Suppressor macrophage treated with lipopolysaccharide for 1 hour (primary cell): ENCODE results near the gene CNOT8.
"Not testable (repeated sequence)": the region's sequence is repeated elsewhere in the genome, so short reads cannot be mapped to it uniquely, and the experiment has no call there.

Source experiments
- DNase-seq, 3 donors: peaks; one replicate each; pipeline ENCODE4 v3.0.0-alpha.2; 2020 to 2022

Gene CNOT8

DNA sequence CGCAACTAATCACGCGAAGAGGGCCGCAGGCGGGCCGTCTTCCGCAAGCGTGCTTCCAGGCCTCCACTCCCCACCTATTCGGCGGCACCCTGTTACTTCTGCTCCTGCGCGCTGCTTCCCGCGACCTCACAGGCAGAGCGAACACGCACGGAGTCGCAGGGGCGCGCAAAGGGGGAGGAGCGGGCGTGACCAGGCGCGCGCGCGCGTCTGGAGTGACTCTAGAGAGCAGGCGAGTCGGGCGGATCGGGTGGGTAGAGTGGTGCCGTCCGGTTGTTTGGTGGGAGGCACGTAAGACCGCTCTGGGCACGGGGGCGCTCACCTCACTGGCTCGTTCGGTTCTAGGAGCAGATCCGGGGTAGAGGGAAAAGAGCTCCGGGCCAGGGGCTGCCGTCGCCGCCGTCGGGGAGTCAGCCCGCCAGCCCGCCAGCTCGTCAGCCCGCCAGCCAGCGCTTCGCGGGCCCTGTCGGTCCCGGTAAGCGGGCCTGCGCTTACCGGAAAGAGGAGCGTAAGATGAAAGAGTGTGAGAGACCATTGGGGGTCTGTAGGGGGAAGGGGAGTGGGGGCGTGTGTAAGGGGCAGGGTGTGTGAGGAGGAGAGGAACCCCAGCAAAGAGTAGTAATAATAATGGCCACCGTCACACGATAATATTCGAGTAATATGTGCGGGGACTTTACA, at the start of gene CNOT8:
Gene CNOT8 (plus strand): TSS at position 331 of the 675 bp plus-strand sequence. CDS start 4,652 bp downstream, outside the sequence.
- peak; percentile 98 to 99 (median 98) for DNase-seq

DNA sequence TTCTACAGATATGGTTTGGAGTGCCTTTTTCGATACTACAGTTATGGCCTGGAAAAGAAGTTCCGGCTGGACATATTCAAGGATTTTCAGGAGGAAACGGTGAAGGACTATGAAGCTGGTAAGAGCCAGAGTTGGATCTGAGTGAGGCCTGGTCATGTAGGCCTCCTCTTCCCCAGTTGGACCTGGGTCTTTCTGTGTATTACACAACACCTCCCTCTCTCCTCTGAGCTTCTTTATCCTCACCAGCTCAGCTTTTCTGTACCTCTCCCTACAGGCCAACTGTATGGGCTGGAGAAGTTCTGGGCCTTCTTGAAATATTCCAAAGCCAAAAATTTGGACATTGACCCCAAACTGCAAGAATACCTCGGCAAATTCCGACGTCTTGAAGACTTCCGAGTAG, 47.2 kb upstream of the CNOT8 start:
- DNase-seq = no peak

DNA sequence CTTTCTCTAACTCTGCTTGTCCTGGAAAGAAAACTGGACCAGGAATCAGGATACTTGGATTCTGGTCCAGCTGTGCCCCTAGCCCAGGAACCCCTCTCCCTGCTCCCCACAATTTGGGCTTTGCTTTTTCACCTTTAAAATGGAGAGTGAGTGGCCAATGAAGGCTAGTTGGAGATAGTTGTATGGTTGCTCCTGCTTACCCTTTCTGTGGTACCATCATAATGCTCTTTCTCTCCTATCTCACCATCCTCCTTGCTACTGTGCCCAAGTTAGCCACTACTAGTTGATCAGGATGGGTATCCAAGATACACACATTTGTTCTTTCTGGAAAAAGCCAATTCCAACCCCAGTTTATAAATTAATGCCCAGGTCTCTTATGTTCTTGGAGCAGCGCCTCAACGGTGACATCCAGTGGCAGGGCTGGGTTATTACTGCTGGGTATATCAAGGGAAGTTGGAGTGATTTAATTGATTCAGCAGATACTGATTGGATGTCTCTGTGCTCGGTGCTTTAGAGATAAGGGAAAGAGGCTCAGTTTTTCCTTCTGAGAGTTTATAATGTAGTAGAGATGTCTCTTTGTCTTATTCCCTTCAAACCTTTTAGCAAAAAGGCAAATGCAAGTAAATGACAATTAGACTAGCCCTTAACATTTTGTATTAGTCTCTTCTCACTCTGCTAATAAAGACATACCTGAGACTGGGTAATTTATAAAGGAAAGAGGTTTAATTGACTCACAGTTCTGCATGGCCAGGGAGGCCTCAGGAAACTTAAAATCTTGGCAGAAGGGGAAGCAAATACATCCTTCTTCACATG, 46.6 kb upstream of the CNOT8 start:
- peak; percentile 70 to 76 (median 76) for DNase-seq

DNA sequence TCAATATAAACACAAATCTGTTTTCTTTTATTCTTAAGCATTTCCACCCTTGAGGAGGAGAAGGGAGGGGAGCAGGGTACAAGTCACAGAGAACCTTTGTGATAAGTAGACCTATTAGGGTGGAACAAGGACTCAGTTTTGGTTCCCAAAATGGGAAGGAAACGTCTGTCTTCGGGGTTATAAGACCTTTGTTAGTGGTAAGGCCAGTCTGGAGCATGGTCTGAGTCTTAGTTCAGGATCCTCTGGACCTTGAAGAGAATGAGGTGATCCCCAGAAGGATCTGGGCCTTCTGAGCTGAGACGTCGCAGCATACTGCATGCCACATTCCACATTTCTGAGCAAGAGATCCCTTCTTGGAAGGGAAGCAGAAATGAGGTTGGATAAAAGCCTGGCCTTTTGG, 45.3 kb upstream of the CNOT8 start:
- no peak for DNase-seq

DNA sequence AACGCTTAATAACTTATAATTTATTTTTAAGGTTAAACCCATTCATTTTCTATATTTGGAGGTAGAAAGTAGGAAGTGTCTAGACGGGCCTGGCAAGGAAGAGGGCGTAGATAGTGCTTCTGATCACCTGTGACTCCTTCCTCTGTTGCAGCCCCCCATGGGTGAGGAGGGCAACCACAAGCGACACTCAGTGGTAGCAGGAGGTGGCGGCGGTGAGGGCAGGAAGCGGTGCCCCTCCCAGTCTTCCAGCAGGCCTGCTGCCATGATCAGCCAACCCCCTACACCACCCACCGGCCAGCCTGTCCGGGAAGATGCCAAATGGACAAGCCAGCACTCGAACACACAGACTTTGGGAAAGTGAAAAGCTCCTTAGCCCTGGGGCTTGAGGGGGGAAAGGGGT, 44.7 kb upstream of the CNOT8 start:
- DNase-seq = no peak

DNA sequence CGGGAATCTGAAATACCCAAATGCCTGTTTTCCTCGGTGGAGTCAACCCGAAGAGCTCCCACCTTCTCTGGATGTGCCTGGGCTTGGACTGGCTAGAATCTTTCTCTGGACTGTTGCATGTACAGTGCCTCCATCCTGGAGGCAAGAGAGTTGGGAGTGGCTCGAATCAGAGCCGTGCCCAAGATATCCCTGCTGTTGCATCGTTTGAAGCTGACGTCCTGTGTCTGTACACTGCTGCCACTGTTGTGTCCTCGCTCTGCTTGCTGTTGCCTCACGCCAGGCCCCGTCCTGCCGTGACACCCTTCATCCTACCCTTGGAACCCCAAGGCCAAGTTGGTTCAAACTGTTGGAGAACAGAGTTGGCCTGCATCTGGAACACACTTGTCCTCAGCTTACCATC, 43.4 kb upstream of the CNOT8 start:
- no peak for DNase-seq

DNA sequence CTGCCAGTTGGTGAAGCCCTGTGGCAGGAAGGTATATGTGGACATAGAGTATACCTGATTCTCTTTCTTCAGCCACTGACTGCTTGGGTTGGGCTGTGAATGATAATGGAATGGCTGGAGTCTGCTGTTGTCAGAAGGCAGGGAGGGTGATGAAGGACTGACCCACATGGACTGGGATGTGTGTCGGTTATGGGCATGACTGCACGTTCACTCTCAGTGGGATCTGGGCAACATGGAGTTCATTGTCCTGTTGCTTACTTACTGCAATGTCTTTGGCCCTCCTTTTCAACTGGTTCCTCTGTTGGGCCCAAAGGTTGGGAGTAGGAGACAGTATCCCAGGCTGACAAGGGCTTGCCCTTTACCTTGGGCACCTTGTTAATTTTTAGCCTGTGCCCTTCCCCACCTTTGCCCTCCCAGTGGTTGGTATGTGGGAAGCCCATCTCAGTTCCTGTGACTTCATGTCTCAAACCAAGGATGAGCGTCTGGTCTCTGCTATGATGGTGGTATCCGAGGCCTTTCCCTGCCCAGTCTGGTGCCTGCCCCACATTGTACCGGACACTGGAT, 42.7 kb upstream of the CNOT8 start:
- DNase-seq = no peak

DNA sequence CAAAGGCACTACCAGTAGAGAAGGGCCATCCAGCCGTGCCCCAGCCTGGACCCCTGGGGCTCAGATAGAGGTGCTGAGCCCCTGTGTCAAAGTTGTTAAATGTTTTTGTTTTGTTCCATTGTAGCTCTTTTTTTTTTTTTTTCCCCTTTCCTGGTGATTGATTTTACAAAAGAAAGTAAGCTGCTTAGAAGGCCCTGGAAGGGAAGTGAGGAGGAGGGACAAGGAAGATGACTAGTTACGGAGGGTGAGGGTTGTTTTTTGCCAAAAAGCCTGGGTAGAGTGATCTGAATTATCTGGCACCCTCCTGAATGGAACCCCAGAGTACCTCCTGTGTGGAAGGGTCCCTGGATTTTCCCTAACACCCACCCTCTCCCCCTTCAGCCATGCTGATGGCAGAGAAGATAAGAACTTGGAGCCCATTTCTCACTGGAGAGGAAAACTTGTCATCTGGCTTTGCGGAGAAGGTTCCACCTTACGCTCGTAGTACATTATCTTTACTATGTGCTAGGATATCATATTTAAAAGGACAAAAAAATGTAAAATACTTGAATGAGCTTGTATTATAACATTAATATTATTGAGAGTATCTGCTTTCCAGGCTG, 41.4 kb upstream of the CNOT8 start:
- DNase-seq = no peak

DNA sequence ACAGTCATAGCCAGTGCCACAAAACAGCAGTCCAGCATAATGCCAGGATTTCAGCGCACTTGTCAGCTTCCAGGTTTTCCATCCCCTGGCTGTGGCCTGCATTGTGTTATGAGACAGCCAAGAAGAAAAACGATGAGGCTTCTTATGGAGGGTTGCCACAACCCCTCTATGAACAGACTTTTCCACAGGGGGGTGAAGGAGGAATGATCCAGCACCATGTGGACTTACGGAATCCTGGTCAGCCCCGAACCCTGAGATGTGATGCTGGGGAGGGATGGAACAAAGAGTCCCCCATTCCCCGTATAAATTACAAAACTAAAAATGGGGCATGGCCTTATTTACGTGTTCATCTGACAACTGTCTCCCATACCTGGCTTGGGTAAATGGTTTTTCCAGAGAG, 40.6 kb upstream of the CNOT8 start:
- no peak for DNase-seq

DNA sequence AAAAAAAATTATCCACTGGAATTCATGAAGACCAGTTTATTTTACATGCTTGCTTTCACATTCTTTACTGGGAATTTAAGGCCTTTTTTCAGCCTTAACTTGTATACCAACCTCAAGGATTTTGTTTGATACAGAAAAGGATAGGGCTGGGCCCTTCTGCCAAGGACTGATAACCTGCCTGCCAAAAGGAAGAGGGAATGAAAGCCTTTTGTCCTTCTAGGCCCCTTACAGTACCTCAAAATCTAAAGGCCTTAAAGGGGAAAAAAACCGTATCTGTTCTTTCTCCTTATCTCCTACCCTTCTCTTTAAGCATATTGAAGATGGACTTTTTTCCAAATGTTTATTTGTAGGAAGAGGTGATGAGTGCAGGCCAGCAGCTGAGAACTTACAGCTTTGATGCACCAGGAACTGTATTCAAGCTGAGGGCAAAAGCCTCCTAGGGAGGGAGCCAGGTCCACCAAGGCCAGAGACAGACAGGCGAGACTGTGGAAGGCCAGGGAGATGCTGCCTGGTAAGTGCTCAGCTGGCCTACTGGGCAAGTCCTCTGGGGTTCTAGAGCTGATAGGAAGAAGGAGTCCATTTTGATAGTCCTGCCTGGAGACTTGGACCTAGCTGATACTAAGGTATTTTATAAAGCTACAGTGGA, 39.8 kb upstream of the CNOT8 start:
- no peak for DNase-seq

DNA sequence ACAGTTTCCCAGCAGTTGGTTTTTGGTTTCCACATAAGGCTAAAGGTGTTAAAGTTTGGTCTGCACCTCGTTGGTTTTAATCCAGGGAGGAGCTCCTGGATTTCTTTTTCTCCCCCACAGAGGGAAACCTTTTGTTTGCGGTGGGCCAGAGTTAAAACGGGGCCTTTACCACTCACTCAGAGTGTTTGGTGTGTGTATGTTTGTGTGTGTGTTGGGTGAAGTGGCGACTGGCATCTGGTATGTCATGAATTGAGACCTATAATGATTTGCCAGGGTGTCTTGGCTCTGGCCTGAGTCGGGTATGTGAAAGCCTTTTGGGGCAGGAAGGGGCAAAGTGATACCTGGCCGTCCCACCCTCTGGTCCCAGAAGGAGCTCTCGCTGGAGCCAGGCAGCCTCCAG, 38.9 kb upstream of the CNOT8 start:
- DNase-seq = no peak

DNA sequence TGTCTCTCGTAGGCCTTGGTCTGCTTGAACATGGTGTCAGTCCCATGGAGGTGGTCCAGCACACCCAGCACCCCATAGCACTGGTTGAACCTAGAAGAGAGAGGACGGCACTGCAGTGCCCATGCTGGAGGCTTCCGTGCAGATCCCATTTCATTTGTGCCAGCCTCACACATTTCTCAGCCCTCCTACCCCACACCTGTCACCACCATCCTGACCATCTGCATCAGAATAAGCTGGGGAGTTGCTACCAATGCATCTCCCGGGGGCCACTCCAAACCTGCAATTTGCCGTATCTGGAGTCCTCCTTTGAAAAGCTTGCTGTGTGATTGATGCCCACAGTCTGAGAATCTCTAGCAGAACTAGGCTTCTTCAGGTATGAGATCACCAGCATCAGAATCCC, 38.0 kb upstream of the CNOT8 start:
- DNase-seq = no peak

DNA sequence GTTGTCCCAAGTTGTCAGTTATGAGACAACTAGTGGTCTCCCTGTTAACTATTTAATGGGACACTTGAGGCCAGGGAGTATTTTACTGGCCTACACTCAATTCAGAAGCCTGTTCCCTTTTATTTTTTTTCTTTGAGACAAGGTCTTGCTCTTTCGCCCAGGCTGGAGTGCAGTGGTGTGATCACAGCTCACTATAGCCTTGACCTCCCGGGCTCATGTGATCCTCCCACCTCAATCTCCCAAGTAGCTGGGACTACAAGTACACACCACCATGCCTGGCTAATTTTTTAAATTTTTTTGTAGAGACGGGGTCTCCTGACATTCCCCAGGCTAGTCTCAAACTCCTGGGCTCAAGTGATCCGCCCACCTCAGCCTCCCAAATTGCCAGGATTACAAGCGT, 35.5 kb upstream of the CNOT8 start:
- DNase-seq = not testable (repeated sequence)

DNA sequence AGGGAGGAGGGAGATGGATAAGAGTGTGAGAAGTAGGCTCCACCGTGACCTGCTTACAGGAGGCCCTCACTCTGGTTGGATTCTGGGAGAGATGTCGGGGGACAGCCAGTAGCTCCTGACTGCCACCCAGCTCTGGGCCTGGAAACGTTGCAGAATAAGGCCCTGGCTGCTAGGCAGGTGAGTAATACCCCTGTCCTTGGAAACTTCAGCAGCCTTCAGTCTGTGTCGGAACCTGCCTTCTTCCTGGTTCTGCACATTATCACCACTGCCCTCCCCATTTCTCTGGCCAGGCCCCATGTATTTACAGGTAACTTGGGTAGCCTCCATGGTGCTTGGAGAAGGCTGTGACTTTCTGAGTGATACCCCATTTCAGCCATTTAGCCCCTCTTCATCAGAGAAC, 34.8 kb upstream of the CNOT8 start:
- no peak for DNase-seq

DNA sequence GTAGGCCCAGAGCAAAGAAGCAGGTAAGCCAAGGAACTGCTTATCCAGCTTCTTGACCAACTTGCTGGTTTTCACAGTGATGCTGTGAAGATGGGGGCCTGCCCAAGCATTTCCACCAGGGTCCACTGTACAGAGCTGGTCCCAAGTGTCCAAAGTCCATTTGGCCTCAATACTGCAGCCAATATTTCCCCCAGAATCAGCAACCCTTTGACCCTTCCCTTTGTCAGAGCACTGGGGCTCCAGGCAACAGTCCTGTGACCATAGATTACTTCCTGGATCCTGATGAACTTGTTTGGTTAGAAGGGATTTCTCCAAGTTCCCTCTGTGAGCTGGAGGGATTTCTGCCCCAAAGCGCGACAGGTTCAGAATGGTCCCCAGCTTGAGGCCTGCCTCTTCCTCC, 34.4 kb upstream of the CNOT8 start:
- DNase-seq = no peak

DNA sequence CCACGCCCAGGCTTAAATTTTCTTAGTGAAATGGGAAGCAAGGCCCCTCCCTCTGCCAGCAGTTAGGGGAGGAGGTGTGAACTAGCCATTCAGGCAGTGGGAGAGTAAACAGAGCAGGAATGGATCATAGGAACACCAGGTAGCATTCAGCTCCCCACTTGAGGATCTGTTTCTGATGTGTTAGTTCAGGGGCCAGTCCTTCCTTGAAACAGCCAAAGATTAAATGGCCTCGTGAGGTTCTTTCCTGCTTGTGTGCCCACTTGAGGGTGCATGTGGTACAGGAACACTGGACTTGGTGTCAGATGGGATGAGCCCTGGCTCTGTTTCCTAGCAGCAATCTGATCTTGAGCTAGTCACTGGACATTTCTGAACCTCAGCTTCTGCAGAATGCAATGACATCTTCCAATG, 29.2 kb upstream of the CNOT8 start:
- no peak for DNase-seq

DNA sequence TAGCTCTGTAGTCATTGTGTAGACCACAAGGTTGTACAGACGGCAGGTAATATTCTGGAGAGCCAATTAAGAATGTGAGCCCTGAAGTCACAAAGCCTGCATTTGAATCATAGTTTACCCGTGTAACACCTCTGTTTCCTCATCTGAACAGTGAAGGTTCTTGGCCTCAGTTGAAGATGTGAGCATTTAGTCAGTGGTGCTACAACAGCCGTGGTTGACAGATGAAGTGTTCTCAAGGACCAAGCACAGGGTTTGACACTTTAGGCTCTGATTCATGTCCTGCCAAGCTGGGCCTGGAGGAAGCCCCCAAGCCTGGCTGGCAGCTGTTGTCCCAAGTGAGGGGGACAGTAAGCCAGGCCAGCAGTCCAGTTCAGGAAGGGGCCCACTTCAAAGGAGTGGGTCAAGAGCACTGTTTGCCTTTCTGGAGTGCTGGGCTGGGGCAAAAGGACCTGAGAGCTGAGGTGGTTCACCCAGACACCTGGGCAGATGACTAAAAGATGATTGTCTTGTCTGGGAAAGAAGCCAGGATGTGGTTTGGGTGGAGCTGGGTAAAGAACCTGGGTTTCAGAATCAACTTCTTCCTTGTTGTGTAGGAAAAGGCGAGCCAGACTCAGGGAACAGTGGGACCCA, 28.7 kb upstream of the CNOT8 start:
- no peak for DNase-seq

DNA sequence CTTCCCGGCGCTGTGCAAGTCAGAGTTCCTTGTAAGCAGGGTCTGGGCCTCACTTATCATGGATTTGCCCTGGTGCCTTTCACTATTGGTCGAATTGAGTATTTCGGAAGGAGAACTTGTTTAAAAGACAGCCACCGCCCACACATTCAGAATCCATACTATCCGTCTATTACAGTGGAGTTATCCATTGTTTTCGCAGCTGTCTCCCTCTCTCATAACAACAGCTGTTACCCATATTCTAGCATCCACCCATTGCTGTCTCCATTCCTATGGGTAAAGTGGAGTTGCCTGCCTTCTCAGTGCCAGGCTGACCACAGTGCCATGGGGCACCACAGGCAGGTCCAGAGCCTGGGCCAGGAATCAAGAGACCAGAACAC, 28.2 kb upstream of the CNOT8 start:
- no peak for DNase-seq

DNA sequence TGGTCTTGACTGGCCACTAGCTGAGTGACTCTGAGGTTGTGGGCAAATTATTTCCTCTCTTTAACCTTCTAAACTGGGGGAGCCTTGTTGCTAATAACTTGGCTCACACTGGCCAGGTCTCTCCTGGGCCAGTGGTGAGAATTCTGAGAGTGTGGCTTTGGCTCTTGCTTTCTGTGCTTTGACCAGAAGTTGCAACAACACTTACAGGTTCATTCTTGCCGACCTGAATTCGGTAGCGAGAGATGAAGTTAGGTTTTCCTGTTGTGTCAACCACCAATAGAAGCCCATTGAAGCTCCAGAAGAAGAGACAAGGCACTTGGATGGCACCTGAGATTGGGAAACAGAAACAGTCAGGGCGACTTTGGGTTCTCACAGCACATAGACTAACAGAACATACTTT, 27.8 kb upstream of the CNOT8 start:
- no peak for DNase-seq

DNA sequence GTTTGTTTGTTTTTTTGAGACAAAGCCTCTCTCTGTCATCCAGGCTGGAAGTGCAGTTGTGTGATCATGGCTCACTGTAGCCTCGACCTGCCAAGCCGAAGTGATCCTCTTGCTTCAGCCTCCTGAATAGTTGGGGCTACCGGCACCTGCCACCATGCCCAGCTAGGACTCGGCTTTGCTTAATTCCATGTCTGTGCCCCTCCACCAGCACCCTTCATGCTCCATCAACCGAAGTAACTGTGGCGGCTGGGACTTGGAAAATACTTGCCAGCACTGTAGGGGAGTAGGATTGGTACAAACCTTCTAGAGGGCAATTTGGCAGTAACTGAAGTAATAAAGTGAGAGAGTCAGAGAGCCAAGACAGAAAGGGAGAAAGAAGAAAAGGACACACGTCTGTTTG, 27.0 kb upstream of the CNOT8 start:
- DNase-seq = no peak

DNA sequence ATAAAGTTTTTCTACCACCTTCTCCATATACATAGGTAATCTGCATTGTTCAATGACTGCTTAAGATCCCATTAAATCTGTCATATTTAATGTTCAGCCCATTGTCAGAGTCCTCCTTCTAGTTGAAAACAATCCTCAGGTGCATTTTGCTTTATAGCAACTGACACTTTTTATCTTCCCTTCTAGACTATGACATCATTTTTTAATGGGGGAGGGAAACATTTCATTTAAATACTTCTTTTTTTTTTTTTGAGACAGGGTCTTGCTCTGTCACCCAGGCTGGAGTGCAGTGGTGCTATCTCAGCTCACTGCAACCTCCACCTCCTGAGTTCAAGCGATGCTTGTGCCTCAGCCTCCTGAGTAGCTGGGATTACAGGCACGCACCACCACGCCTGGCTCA, 25.6 kb upstream of the CNOT8 start:
- not testable (repeated sequence) for DNase-seq

DNA sequence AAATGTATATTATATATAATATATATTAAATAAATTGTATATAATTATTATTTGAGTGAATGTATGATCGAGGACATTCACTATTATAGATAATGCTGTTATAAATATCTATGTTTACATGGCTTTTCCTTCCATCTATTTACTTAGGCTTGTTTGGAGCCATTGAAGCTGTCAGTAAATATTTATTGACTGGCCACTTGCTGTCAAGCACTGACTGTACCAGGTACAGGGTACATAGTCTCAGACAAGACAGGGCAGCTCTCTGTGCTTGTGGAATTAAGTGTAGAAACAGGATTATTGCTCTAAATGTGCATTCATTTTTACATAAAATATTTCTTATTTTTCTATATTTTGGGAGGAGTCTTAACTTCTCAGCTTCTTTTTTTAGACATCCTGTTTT, 24.4 kb upstream of the CNOT8 start:
- no peak for DNase-seq

DNA sequence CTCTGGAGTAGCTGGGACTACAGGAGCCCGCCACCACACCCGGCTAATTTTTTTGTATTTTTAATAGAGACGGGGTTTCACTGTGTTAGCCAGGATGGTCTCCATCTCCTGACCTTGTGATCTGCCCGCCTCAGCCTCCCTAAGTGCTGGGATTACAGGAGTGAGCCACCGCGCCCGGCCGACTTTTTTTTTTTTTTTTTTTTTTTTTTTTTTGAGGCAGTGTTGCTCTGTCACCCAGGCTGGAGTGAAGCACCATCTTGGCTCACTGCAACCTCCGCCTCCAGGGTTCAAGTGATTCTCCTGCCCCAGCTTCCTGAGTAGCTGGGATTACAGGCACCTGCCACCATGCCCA, 22.8 kb upstream of the CNOT8 start:
- not testable (repeated sequence) for DNase-seq
